NB4 (cell line): ENCODE data around the gene PLEKHM2.

Experiments
- MAX ChIP-seq: IDR thresholded peaks from 2 replicates; pipeline ENCODE4 v1.6.1; 2011; ENCODE audit warnings: low read depth, low read length
- MYC ChIP-seq: IDR thresholded peaks from 2 replicates; pipeline ENCODE4 v1.6.1; 2011; ENCODE audit warnings: low read depth, low read length
- POLR2A ChIP-seq: IDR thresholded peaks from 2 replicates; pipeline ENCODE4 v1.6.1; 2011; ENCODE audit warnings: mild to moderate bottlenecking; ENCODE audit not compliant: insufficient read length; ENCODE audit errors: extremely low read depth
- TF ChIP-seq, protein P1 (sequence below): IDR thresholded peaks from one replicate; pipeline ENCODE4 v1.5.1; 2012; ENCODE audit warnings: low read depth, low read length

DNA sequence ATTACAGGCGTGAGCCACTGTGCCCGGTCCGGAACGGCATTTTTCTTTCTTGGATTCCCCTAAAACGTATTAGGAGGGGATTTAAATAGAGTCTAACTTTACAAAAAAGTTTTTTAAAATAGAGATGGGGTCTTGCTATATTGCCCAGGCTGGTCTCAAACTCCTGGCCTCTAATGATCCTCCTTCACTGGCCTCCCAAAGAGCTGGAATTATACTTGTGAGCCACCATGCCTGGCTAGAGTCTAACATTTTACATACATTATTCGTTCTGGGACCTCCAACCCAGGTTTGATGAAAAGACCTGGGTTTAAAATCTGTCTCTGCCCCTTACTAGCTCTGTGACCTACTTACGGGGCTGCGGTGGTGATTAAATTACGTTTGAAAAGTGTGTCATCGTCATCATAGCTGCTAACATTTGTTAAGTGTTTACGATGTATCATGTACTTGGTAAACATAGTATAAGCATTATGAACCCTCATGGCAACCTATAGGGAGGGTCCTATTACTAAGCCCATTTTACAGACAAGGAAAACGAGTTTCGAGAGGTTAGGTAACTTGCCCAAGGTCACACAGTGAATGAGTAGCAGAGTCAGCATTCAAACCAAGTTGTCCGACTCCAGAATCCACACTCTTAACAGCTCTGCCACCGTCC, 24.5 kb downstream of the PLEKHM2 start:
- no peak for TF ChIP-seq POLR2A
- TF ChIP-seq, protein P1, sequence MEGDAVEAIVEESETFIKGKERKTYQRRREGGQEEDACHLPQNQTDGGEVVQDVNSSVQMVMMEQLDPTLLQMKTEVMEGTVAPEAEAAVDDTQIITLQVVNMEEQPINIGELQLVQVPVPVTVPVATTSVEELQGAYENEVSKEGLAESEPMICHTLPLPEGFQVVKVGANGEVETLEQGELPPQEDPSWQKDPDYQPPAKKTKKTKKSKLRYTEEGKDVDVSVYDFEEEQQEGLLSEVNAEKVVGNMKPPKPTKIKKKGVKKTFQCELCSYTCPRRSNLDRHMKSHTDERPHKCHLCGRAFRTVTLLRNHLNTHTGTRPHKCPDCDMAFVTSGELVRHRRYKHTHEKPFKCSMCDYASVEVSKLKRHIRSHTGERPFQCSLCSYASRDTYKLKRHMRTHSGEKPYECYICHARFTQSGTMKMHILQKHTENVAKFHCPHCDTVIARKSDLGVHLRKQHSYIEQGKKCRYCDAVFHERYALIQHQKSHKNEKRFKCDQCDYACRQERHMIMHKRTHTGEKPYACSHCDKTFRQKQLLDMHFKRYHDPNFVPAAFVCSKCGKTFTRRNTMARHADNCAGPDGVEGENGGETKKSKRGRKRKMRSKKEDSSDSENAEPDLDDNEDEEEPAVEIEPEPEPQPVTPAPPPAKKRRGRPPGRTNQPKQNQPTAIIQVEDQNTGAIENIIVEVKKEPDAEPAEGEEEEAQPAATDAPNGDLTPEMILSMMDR, result no peak
- no peak for TF ChIP-seq MAX
- no peak for TF ChIP-seq MYC
